Loucy (cell line): Measurements from ENCODE around the gene GNA12.

Source experiments
- H2AFZ ChIP-seq: fragments of 200-600 bp; sonication (generic); 2 replicates; pipeline ENCODE4 v1.6.0; 2016; ENCODE audit warnings: antibody characterized with exemption, mild to moderate bottlenecking, low read length, moderate library complexity
- H3F3A ChIP-seq: fragments of 200-600 bp; 2 replicates; pipeline ENCODE4 v1.6.0; 2016; ENCODE audit warnings: antibody characterized with exemption, low read depth, mild to moderate bottlenecking
- H3K27me3 ChIP-seq: fragments of 200-600 bp; sonication (generic); 2 replicates; pipeline ENCODE4 v1.6.1; 2014; ENCODE audit warnings: low read length, mild to moderate bottlenecking; ENCODE audit not compliant: insufficient read depth, poor library complexity, severe bottlenecking
- H3K36me3 ChIP-seq: fragments of 200-600 bp; sonication (generic); 2 replicates; pipeline ENCODE4 v1.6.1; 2016; ENCODE audit warnings: low read length; ENCODE audit not compliant: insufficient read depth
- H3K4me1 ChIP-seq: fragments of 200-600 bp; sonication (generic); 2 replicates; pipeline ENCODE4 v1.5.1; 2014; ENCODE audit warnings: low read length, mild to moderate bottlenecking; ENCODE audit not compliant: insufficient read depth, poor library complexity, severe bottlenecking
- H3K4me2 ChIP-seq: fragments of 200-600 bp; sonication (generic); 2 replicates; pipeline ENCODE4 v1.6.0; 2014; ENCODE audit warnings: antibody characterized with exemption, low read length, low read depth, mild to moderate bottlenecking; ENCODE audit not compliant: poor library complexity, severe bottlenecking
- H3K4me3 ChIP-seq: fragments of 200-600 bp; sonication (generic); 2 replicates; pipeline ENCODE4 v1.5.1; 2014; ENCODE audit warnings: low read length, mild to moderate bottlenecking, mixed read lengths; ENCODE audit not compliant: poor library complexity, severe bottlenecking
- H3K79me2 ChIP-seq: fragments of 200-600 bp; sonication (generic); 2 replicates; pipeline ENCODE4 v1.6.1; 2014; ENCODE audit warnings: low read length; ENCODE audit not compliant: insufficient read depth
- H3K9ac ChIP-seq: fragments of 200-600 bp; sonication (generic); 2 replicates; pipeline ENCODE4 v1.6.0; 2014; ENCODE audit warnings: mild to moderate bottlenecking, low read depth, low read length, moderate library complexity; ENCODE audit not compliant: poor library complexity, severe bottlenecking
- H3K9me2 ChIP-seq: fragments of 200-600 bp; sonication (generic); replicated peaks from 2 replicates; pipeline ENCODE4 v1.6.1; 2016; ENCODE audit warnings: low read depth, low read length, mixed read lengths
- H3K9me3 ChIP-seq: fragments of 200-600 bp; sonication (generic); 2 replicates; pipeline ENCODE4 v1.6.1; 2014; ENCODE audit warnings: mild to moderate bottlenecking, antibody characterized with exemption, low read length, low read depth; ENCODE audit not compliant: insufficient read depth
- H4K20me1 ChIP-seq: fragments of 200-600 bp; sonication (generic); 2 replicates; pipeline ENCODE4 v1.6.0; 2014; ENCODE audit warnings: antibody characterized with exemption, low read length, mild to moderate bottlenecking; ENCODE audit not compliant: insufficient read depth, poor library complexity, severe bottlenecking
- CTCF ChIP-seq: fragments of 200-600 bp; sonication (generic); conservative IDR thresholded peaks from 2 replicates; pipeline ENCODE4 v1.5.1; 2014; ENCODE audit warnings: mild to moderate bottlenecking, antibody characterized with exemption, low read length
- EZH2phosphoT487 ChIP-seq: fragments of 200-600 bp; IDR thresholded peaks from 2 replicates; pipeline ENCODE4 v1.6.1; 2018; ENCODE audit warnings: antibody characterized with exemption, mild to moderate bottlenecking, moderate library complexity, borderline replicate concordance

GNA12 gene

GRCh38 chr7:2861509-2861908 is 17.4 kb upstream of the GNA12 start:
- H3K4me2 ChIP-seq: no peak overlapping the region
- no peaks in the 10 kb centered on the region for H3F3A ChIP-seq
- TF ChIP-seq EZH2phosphoT487 (no peak), CTCF (no peak)
- H3K79me2 ChIP-seq: no peaks in the 10 kb centered on the region
- no peak overlapping the region for H2AFZ ChIP-seq
- no peak overlapping the region for H3K4me3 ChIP-seq
- H3K9me3 ChIP-seq: no peaks in the 10 kb centered on the region
- H3K36me3 ChIP-seq: no peaks in the 10 kb centered on the region
- no peak overlapping the region for H3K9ac ChIP-seq
- H3K9me2 ChIP-seq: no peaks in the 10 kb centered on the region
- H3K4me1 ChIP-seq: peaks cover 14% of the 10 kb centered on the region
- no peaks in the 10 kb centered on the region for H3K27me3 ChIP-seq
- H4K20me1 ChIP-seq: no peaks in the 10 kb centered on the region

- no peak overlapping the region for H3K4me2 ChIP-seq
- H3K36me3 ChIP-seq: no peaks in the 10 kb centered on the region
- H4K20me1 ChIP-seq: no peaks in the 10 kb centered on the region
- H2AFZ ChIP-seq: no peak overlapping the region
- H3F3A ChIP-seq: no peaks in the 10 kb centered on the region
- TF ChIP-seq CTCF (no peak), EZH2phosphoT487 (no peak)
- H3K4me1 ChIP-seq: peaks cover 14% of the 10 kb centered on the region
- no peak overlapping the region for H3K9ac ChIP-seq
- no peaks in the 10 kb centered on the region for H3K9me3 ChIP-seq
- no peak overlapping the region for H3K4me3 ChIP-seq
- no peaks in the 10 kb centered on the region for H3K79me2 ChIP-seq
- no peaks in the 10 kb centered on the region for H3K9me2 ChIP-seq
- no peaks in the 10 kb centered on the region for H3K27me3 ChIP-seq
Observed at GRCh38 chr7:2860627-2861133, 16.6 kb upstream of the GNA12 start.

GRCh38 chr7:2859952-2860351 is 15.8 kb upstream of the GNA12 start:
- H3K27me3 ChIP-seq: no peaks in the 10 kb centered on the region
- no peak for TF ChIP-seq EZH2phosphoT487
- TF ChIP-seq CTCF: no peak
- H3K4me1 ChIP-seq: peaks cover 14% of the 10 kb centered on the region

More at GRCh38 chr7:2859952-2860351, 15.8 kb upstream of the GNA12 start:
- Histone ChIP-seq H3K9me2 (no peaks in the 10 kb centered on the region), H3K4me2 (no peak overlapping the region), H4K20me1 (no peaks in the 10 kb centered on the region), H3K79me2 (no peaks in the 10 kb centered on the region), H3K9me3 (no peaks in the 10 kb centered on the region), H3K9ac (no peak overlapping the region), H3K36me3 (no peaks in the 10 kb centered on the region), H3K4me3 (no peak overlapping the region), H3F3A (no peaks in the 10 kb centered on the region), H2AFZ (no peak overlapping the region)
